HCT116 (cell line): ENCODE results near the gene RPL36A. TPM values are rescaled to one million over a fixed set of nuclear protein-coding genes. Genes with fewer than 3 reads are reported as not detected.

Experiments used
- ATAC-seq: fragments of 200-7000 bp; cut with Tn5 transposase; 2 replicates; pipeline ENCODE4 v1.9.1; 2020; ENCODE audit warnings: mild to moderate bottlenecking, moderate library complexity
- BruUV-seq: library from RNA; stranded (reverse); fragments of 400-500 nt; replicated peaks from 2 replicates; lab custom pipeline; 2021; lab: Mats Ljungman, UMichigan
- CTCF ChIA-PET: fragments of 300-600 bp; sonication (Branson Sonifier 250); formaldehyde crosslinking; loops from one replicate; lab custom pipeline; 2021; ENCODE audit warnings: antibody characterized with exemption; lab: Charles Lee
- POLR2A ChIA-PET: fragments of 300-600, 350-600 bp; sonication (Branson Sonifier 250); formaldehyde crosslinking; loops from one replicate; lab custom pipeline; 2021; ENCODE audit warnings: antibody characterized with exemption; lab: Charles Lee
- RAD21 ChIA-PET, 2 experiments: fragments of 300-600 bp; sonication (Branson Sonifier 250); formaldehyde crosslinking; loops; one replicate each; lab custom pipeline; 2023; ENCODE audit warnings: low total read pairs in 2 of 2; ENCODE audit not compliant: uncharacterized antibody in 2 of 2, unreplicated experiment in 2 of 2, low non-redundant PET in 1 of 2; lab: Charles Lee
- DNase-seq: peaks from one replicate; pipeline ENCODE4 v3.0.0-alpha.2; 2010; ENCODE audit warnings: low read depth, low spot score
- H2AFZ ChIP-seq: fragments of 200-600 bp; shearing (Covaris generic), sonication (generic); 2 replicates; pipeline ENCODE4 v1.6.1; 2017; ENCODE audit warnings: low read depth, mixed run types, mixed read lengths, antibody characterized with exemption, low read length; ENCODE audit not compliant: poor library complexity, severe bottlenecking
- H3K27ac ChIP-seq: 2 replicates; pipeline ENCODE4 v1.5.1; 2012; ENCODE audit warnings: low read depth, low read length
- H3K27me3 ChIP-seq: fragments of 200-600 bp; sonication (generic); 2 replicates; pipeline ENCODE4 v1.6.1; 2016; ENCODE audit warnings: mixed run types, low read length, mixed read lengths; ENCODE audit not compliant: insufficient read depth
- H3K36me3 ChIP-seq, 2 experiments: fragments of 200-500 bp in 1 of 2; fragments of 200-600 bp in 1 of 2; sonication (Bioruptor generic) in 1 of 2; sonication (generic) in 1 of 2; 2 replicates each; pipeline versions ENCODE4 v1.5.1 to v1.6.1; 2014 to 2016; ENCODE audit warnings: low read length in 2 of 2, inconsistent platforms in 1 of 2, mixed read lengths in 1 of 2, mixed run types in 1 of 2; ENCODE audit not compliant: insufficient read depth in 2 of 2, control insufficient read depth in 1 of 2
- H3K4me1 ChIP-seq, 2 experiments: fragments of 200-600 bp in 1 of 2; sonication (generic) in 1 of 2; 2 replicates each; pipeline versions ENCODE4 v1.5.1 to v1.6.1; 2012 to 2017; ENCODE audit warnings: low read length in 2 of 2, inconsistent platforms in 1 of 2, mild to moderate bottlenecking in 1 of 2, mixed read lengths in 1 of 2, mixed run types in 1 of 2, moderate library complexity in 1 of 2; ENCODE audit not compliant: insufficient read depth in 2 of 2, control insufficient read depth in 1 of 2
- H3K4me2 ChIP-seq: fragments of 200-600 bp; sonication (generic); 2 replicates; pipeline ENCODE4 v1.6.1; 2017; ENCODE audit warnings: mixed run types, low read length, mixed read lengths
- H3K4me3 ChIP-seq, 2 experiments: fragments of 200-600 bp in 1 of 2; sonication (generic) in 1 of 2; replicated peaks in 1 of 2; 2 replicates each; pipeline ENCODE4 v1.5.1; 2011 to 2016; ENCODE audit warnings: low read length in 2 of 2, control low read depth in 1 of 2, low read depth in 1 of 2, mild to moderate bottlenecking in 1 of 2, mixed read lengths in 1 of 2, mixed run types in 1 of 2
- H3K79me2 ChIP-seq: fragments of 200-600 bp; sonication (generic); 2 replicates; pipeline ENCODE4 v1.6.1; 2017; ENCODE audit warnings: mild to moderate bottlenecking, mixed run types, low read length, moderate library complexity, mixed read lengths; ENCODE audit not compliant: insufficient read depth
- H3K9ac ChIP-seq: fragments of 200-600 bp; sonication (generic); 2 replicates; pipeline ENCODE4 v1.6.1; 2016; ENCODE audit warnings: low read length, mixed read lengths
- H3K9me2 ChIP-seq: fragments of 200-600 bp; sonication (generic), shearing (Covaris generic); 2 replicates; pipeline ENCODE4 v1.6.1; 2017; ENCODE audit warnings: mixed run types, mild to moderate bottlenecking, moderate library complexity; ENCODE audit not compliant: insufficient read depth
- H3K9me3 ChIP-seq, 2 experiments: fragments of 200-500 bp in 1 of 2; fragments of 200-600 bp in 1 of 2; sonication (Bioruptor generic) in 1 of 2; sonication (generic) in 1 of 2; 2 replicates each; pipeline ENCODE4 v1.6.1; 2014 to 2017; ENCODE audit warnings: low read length in 2 of 2, mixed read lengths in 2 of 2, inconsistent platforms in 1 of 2, low read depth in 1 of 2, mild to moderate bottlenecking in 1 of 2, mixed run types in 1 of 2, moderate library complexity in 1 of 2; ENCODE audit not compliant: control insufficient read depth in 1 of 2, insufficient read depth in 1 of 2
- H4K20me1 ChIP-seq: fragments of 200-600 bp; sonication (generic), shearing (Covaris generic); 2 replicates; pipeline ENCODE4 v1.6.1; 2017; ENCODE audit warnings: mixed run types, mild to moderate bottlenecking, moderate library complexity; ENCODE audit not compliant: insufficient read depth
- CBX3 ChIP-seq: IDR thresholded peaks from 2 replicates; pipeline ENCODE4 v1.6.1; 2012; ENCODE audit warnings: low read depth
- CTCF ChIP-seq, 3 experiments: fragments of 200-600 bp in 1 of 3; sonication (generic) in 1 of 3; IDR thresholded peaks in 2 of 3; conservative IDR thresholded peaks in 1 of 3; 2 replicates each; pipeline ENCODE4 v1.5.1; 2012 to 2017; ENCODE audit warnings: low read depth in 2 of 3, low read length in 2 of 3, antibody characterized with exemption in 1 of 3, borderline replicate concordance in 1 of 3, control low read depth in 1 of 3, mild to moderate bottlenecking in 1 of 3, mixed read lengths in 1 of 3, mixed run types in 1 of 3, moderate library complexity in 1 of 3; ENCODE audit not compliant: insufficient read depth in 1 of 3
- EZH2 ChIP-seq: fragments of 200-600 bp; sonication (generic); IDR thresholded peaks from 2 replicates; pipeline ENCODE4 v1.6.1; 2017; ENCODE audit warnings: antibody characterized with exemption, mixed run types
- POLR2A ChIP-seq: IDR thresholded peaks from 2 replicates; pipeline ENCODE4 v1.7.0; 2011; ENCODE audit warnings: borderline replicate concordance; ENCODE audit not compliant: insufficient read depth, insufficient read length; ENCODE audit errors: extremely low read depth
- REST ChIP-seq: IDR thresholded peaks from 2 replicates; pipeline ENCODE4 v1.6.1; 2012; ENCODE audit warnings: low read depth
- SIN3A ChIP-seq: IDR thresholded peaks from 2 replicates; pipeline ENCODE4 v1.6.1; 2012; ENCODE audit warnings: low read depth
- intact Hi-C: fragments of 100-400 bp; cut with micrococcal nuclease; formaldehyde crosslinking; loops from 2 replicates; pipeline ENCODE4 v1.10.0; 2022
- total RNA-seq: library from RNA; stranded (reverse); gene quantifications from one replicate; pipeline ENCODE4 v1.2.1, GENCODE V29; 2021; ENCODE audit not compliant: unreplicated experiment

RPL36A gene
- total RNA-seq, 1 experiment from 2014 or later = 360 TPM

- no peak overlapping the region for H3K9ac ChIP-seq
- H4K20me1 ChIP-seq = no peaks in the 10 kb centered on the region
- no peaks in the 10 kb centered on the region for H3K9me2 ChIP-seq
- intact Hi-C loops = loop anchor here (5.0 kb wide), 1 partner anchor 178 kb away; no protein-coding TSS in a partner anchor
- no peaks in the 10 kb centered on the region for H3K9me3 ChIP-seq
- H3K4me1 ChIP-seq = no peaks in the 10 kb centered on the region
- no peak overlapping the region for H3K27ac ChIP-seq
- H3K79me2 ChIP-seq = no peaks in the 10 kb centered on the region
- ATAC-seq (no peak), DNase-seq (no peak)
- no peaks in the 10 kb centered on the region for H3K27me3 ChIP-seq
- ChIA-PET RAD21 (no interaction called here), POLR2A (no interaction called here), CTCF (no interaction called here)
- no peak for TF ChIP-seq REST
- no peak for TF ChIP-seq SIN3A
- no peak for TF ChIP-seq CTCF (IDR thresholded peaks at IDR 0.05 in 2 of 3, conservative IDR thresholded peaks at IDR 0.05 in 1 of 3; ENCODE audit: borderline replicate concordance in 1 of 3, insufficient read depth in 1 of 3, low read depth in 2 of 3, low read length in 2 of 3)
- TF ChIP-seq CBX3 = no peak
- no peak for TF ChIP-seq EZH2
- no peak for TF ChIP-seq POLR2A
- H3K4me3 ChIP-seq = no peak overlapping the region
- BruUV-seq = no TSS peak
- H3K4me2 ChIP-seq = no peak overlapping the region
- no peak overlapping the region for H2AFZ ChIP-seq
- H3K36me3 ChIP-seq = 0 out of 4 replicates have a peak, but pooled peaks cover 0 to 2% of the 10 kb centered on the region in 2 experiments
These were observed 28.7 kb downstream of the RPL36A start for GRCh38 chrX:101419489-101419888.
